HepG2 (cell line): ENCODE data around the gene BAZ1A. TPM values are rescaled to one million over a fixed set of nuclear protein-coding genes. Genes with fewer than 3 reads are reported as not detected.

Experiments used
- CHD4 ChIP-seq: fragments of 200-600 bp; sonication (generic); IDR thresholded peaks from 2 replicates; pipeline ENCODE4 v1.7.0; 2017; ENCODE audit warnings: mild to moderate bottlenecking, low read length, borderline replicate concordance
- EP300 ChIP-seq, 3 experiments: sonication (generic) in 1 of 3; formaldehyde crosslinking in 1 of 3; IDR thresholded peaks; 2 replicates each; pipeline versions ENCODE4 v1.5.1 to v1.6.1; 2011 to 2020; ENCODE audit warnings: low read depth in 2 of 3, low read length in 2 of 3, borderline replicate concordance in 1 of 3, improper control_type of control experiment in 1 of 3, mild to moderate bottlenecking in 1 of 3, missing genetic modification reagents in 1 of 3, moderate library complexity in 1 of 3
- MED13 ChIP-seq: sonication (generic); formaldehyde crosslinking; IDR thresholded peaks from 2 replicates; pipeline ENCODE4 v1.5.0; 2020; ENCODE audit warnings: missing genetic modification reagents
- MXI1 ChIP-seq: IDR thresholded peaks from 3 replicates; pipeline ENCODE4 v1.6.1; 2012; ENCODE audit warnings: low read depth, low read length, inconsistent platforms, borderline replicate concordance
- NBN ChIP-seq: fragments of 450-650 bp; conservative IDR thresholded peaks from 2 replicates; pipeline ENCODE4 v1.6.1; 2017
- PCBP1 ChIP-seq: fragments of 200-400 bp; formaldehyde crosslinking; IDR thresholded peaks from 2 replicates; pipeline ENCODE4 v1.6.1; 2017; ENCODE audit warnings: mild to moderate bottlenecking, low read depth, low read length, borderline replicate concordance
- POLR2A ChIP-seq, 2 experiments: IDR thresholded peaks; 2 replicates each; pipeline ENCODE4 v1.6.1; 2011; ENCODE audit warnings: low read depth in 2 of 2, low read length in 2 of 2, mild to moderate bottlenecking in 1 of 2, moderate library complexity in 1 of 2; ENCODE audit not compliant: insufficient read depth in 1 of 2
- SP140L ChIP-seq: sonication (generic); formaldehyde crosslinking; IDR thresholded peaks from 2 replicates; pipeline ENCODE4 v1.4.0; 2020; ENCODE audit warnings: missing genetic modification reagents, borderline replicate concordance
- SRF ChIP-seq: IDR thresholded peaks from 2 replicates; pipeline ENCODE4 v1.6.1; 2011; ENCODE audit warnings: mild to moderate bottlenecking, low read depth, low read length, moderate library complexity
- TARDBP ChIP-seq: sonication (generic); formaldehyde crosslinking; IDR thresholded peaks from 2 replicates; pipeline ENCODE4 v1.8.0; 2022; ENCODE audit warnings: mild to moderate bottlenecking, missing genetic modification reagents
- ZNF720 ChIP-seq: sonication (generic); formaldehyde crosslinking; IDR thresholded peaks from 2 replicates; pipeline ENCODE4 v1.4.0; 2020; ENCODE audit warnings: missing genetic modification reagents
- polyA plus RNA-seq, 8 experiments: library from polyadenylated mRNA; depleted of rRNA in 3 of 8; stranded (reverse) in 7 of 8; unstranded in 1 of 8; fragments of >200 nt; fragmentation: Illumina TruSeq in 4 of 8; extraction: Trizol in 4 of 8; gene quantifications; 2 replicates each; pipeline versions ENCODE4 v1.2.1 to v1.2.3, GENCODE V29; 2011 to 2016; ENCODE audit warnings: low read depth in 4 of 8, missing spikeins in 1 of 8, mixed read lengths in 1 of 8; ENCODE audit not compliant: insufficient read depth in 1 of 8
- total RNA-seq, 5 experiments: library from RNA; depleted of rRNA; stranded (reverse); fragments of >200 nt; fragmentation: Illumina TruSeq; extraction: Trizol; gene quantifications; 2 replicates each; pipeline ENCODE4 v1.2.3, GENCODE V29; 2016; ENCODE audit warnings: low read depth in 1 of 5
- TF ChIP-seq, protein P1 (sequence below): sonication (generic); formaldehyde crosslinking; IDR thresholded peaks from 2 replicates; pipeline ENCODE4 v1.4.0; 2020; ENCODE audit warnings: mild to moderate bottlenecking, missing genetic modification reagents
- TF ChIP-seq, protein P2 (sequence below): sonication (generic); formaldehyde crosslinking; IDR thresholded peaks from 2 replicates; pipeline ENCODE4; 2020; ENCODE audit warnings: missing genetic modification reagents, mild to moderate bottlenecking, borderline replicate concordance
- TF ChIP-seq, protein P3 (sequence below): sonication (generic); formaldehyde crosslinking; IDR thresholded peaks from 2 replicates; pipeline ENCODE4 v1.5.1; 2020; ENCODE audit warnings: missing genetic modification reagents, mild to moderate bottlenecking, borderline replicate concordance
- TF ChIP-seq, protein P4 (sequence below): sonication (generic); formaldehyde crosslinking; IDR thresholded peaks from 2 replicates; pipeline ENCODE4 v1.8.0; 2022; ENCODE audit warnings: missing genetic modification reagents, low read depth, mild to moderate bottlenecking, borderline replicate concordance
- TF ChIP-seq, protein P5 (sequence below): sonication (generic); formaldehyde crosslinking; IDR thresholded peaks from 2 replicates; pipeline ENCODE4 v1.4.0; 2020; ENCODE audit warnings: mild to moderate bottlenecking, missing genetic modification reagents

The BAZ1A gene
- total and polyA plus RNA-seq, 2 of the 13 experiments (the other 11 are each of a cell fraction or from before 2014, with no cell fraction given): 20.9 to 56.8 TPM

DNA sequence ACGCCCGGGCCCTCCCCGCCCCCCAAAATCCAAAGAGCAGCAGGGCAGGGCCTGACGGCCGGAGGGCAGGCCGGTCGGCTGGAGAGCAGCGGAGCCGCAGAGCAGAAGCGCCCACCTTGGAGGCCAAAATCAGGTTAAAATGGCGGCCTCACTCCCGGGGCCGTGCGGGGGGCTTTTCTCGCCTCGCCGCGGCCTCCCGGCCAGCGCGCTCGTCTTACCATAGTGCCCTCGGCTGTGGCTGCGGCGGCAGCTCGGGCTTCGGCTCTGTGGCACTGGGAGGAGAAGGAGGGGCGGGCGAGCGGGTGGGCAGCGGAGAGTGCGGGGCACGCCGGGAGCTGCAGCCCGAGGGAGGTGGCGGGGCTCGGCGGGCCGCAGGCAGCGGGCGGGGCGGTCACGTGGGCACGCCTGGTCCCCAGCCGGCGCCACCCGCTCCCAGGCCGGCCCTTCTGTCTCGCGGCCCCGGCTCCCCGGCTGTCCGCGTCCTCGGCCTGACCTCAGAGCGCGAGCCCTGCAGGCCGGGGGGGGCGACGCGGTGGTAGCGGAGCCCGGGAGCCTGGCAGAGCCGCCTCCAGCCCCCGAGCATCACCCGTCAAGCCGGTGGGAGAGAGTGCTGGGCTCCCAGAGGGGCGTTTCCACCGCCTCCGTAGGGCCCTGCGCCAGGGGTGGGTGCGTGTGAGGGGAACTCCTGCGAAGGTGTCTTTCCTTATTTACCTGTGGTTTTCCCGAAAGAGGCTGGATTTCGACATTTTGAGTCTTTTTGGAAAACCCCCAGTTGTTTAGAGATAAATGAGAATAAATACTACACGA, 160.6 kb downstream of the BAZ1A start, which contains the start of gene CFL2 (continued):
- TF ChIP-seq CHD4 (no peak), MXI1 (peak; percentile 62; the same call in 1 of the 3 replicates), TARDBP (CRISPR knock-in tag) (no peak), MED13 (CRISPR knock-in tag) (peak; percentile 89), PCBP1 (peak; percentile 85; the same call in 1 of the 2 replicates), EP300 (IDR thresholded peaks at IDR 0.05; ENCODE audit: low read depth in 2 of 2, low read length in 2 of 2) (peak in 1 of 2 experiments; percentile 28; a peak in 1 of 4 replicates), EP300 (CRISPR knock-in tag; IDR thresholded peaks at IDR 0.05; ENCODE audit: borderline replicate concordance) (peak; percentile 59), SP140L (no peak), SRF (no peak), POLR2A (IDR thresholded peaks at IDR 0.05; ENCODE audit: insufficient read depth in 1 of 2, low read depth in 2 of 2, low read length in 2 of 2) (peak; percentile 83 to 85), ZNF720 (CRISPR knock-in tag) (no peak), NBN (no peak)
- TF ChIP-seq, protein P1, sequence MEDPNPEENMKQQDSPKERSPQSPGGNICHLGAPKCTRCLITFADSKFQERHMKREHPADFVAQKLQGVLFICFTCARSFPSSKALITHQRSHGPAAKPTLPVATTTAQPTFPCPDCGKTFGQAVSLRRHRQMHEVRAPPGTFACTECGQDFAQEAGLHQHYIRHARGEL (CRISPR knock-in tag): no peak
- TF ChIP-seq, protein P2, sequence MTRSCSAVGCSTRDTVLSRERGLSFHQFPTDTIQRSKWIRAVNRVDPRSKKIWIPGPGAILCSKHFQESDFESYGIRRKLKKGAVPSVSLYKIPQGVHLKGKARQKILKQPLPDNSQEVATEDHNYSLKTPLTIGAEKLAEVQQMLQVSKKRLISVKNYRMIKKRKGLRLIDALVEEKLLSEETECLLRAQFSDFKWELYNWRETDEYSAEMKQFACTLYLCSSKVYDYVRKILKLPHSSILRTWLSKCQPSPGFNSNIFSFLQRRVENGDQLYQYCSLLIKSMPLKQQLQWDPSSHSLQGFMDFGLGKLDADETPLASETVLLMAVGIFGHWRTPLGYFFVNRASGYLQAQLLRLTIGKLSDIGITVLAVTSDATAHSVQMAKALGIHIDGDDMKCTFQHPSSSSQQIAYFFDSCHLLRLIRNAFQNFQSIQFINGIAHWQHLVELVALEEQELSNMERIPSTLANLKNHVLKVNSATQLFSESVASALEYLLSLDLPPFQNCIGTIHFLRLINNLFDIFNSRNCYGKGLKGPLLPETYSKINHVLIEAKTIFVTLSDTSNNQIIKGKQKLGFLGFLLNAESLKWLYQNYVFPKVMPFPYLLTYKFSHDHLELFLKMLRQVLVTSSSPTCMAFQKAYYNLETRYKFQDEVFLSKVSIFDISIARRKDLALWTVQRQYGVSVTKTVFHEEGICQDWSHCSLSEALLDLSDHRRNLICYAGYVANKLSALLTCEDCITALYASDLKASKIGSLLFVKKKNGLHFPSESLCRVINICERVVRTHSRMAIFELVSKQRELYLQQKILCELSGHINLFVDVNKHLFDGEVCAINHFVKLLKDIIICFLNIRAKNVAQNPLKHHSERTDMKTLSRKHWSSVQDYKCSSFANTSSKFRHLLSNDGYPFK (CRISPR knock-in tag): peak; percentile 71; the same call in 1 of the 2 replicates
- TF ChIP-seq, protein P3, sequence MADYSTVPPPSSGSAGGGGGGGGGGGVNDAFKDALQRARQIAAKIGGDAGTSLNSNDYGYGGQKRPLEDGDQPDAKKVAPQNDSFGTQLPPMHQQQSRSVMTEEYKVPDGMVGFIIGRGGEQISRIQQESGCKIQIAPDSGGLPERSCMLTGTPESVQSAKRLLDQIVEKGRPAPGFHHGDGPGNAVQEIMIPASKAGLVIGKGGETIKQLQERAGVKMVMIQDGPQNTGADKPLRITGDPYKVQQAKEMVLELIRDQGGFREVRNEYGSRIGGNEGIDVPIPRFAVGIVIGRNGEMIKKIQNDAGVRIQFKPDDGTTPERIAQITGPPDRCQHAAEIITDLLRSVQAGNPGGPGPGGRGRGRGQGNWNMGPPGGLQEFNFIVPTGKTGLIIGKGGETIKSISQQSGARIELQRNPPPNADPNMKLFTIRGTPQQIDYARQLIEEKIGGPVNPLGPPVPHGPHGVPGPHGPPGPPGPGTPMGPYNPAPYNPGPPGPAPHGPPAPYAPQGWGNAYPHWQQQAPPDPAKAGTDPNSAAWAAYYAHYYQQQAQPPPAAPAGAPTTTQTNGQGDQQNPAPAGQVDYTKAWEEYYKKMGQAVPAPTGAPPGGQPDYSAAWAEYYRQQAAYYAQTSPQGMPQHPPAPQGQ (CRISPR knock-in tag): no peak; the same call in 1 of the 2 replicates
- TF ChIP-seq, protein P4, sequence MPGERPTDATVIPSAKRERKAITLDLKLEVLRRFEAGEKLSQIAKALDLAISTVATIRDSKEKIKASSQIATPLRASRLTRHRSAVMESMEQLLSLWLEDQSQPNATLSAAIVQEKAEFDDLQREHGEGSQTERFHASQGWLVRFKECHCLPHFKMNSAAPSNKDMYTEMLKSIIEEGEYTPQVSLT (CRISPR knock-in tag): no peak; the same call in 1 of the 2 replicates
- TF ChIP-seq, protein P5, sequence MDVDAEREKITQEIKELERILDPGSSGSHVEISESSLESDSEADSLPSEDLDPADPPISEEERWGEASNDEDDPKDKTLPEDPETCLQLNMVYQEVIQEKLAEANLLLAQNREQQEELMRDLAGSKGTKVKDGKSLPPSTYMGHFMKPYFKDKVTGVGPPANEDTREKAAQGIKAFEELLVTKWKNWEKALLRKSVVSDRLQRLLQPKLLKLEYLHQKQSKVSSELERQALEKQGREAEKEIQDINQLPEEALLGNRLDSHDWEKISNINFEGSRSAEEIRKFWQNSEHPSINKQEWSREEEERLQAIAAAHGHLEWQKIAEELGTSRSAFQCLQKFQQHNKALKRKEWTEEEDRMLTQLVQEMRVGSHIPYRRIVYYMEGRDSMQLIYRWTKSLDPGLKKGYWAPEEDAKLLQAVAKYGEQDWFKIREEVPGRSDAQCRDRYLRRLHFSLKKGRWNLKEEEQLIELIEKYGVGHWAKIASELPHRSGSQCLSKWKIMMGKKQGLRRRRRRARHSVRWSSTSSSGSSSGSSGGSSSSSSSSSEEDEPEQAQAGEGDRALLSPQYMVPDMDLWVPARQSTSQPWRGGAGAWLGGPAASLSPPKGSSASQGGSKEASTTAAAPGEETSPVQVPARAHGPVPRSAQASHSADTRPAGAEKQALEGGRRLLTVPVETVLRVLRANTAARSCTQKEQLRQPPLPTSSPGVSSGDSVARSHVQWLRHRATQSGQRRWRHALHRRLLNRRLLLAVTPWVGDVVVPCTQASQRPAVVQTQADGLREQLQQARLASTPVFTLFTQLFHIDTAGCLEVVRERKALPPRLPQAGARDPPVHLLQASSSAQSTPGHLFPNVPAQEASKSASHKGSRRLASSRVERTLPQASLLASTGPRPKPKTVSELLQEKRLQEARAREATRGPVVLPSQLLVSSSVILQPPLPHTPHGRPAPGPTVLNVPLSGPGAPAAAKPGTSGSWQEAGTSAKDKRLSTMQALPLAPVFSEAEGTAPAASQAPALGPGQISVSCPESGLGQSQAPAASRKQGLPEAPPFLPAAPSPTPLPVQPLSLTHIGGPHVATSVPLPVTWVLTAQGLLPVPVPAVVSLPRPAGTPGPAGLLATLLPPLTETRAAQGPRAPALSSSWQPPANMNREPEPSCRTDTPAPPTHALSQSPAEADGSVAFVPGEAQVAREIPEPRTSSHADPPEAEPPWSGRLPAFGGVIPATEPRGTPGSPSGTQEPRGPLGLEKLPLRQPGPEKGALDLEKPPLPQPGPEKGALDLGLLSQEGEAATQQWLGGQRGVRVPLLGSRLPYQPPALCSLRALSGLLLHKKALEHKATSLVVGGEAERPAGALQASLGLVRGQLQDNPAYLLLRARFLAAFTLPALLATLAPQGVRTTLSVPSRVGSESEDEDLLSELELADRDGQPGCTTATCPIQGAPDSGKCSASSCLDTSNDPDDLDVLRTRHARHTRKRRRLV (CRISPR knock-in tag): peak; percentile 91; the same call in 1 of the 2 replicates
